ENCODE measurements around the gene CAB39.

CAB39 gene

DNA sequence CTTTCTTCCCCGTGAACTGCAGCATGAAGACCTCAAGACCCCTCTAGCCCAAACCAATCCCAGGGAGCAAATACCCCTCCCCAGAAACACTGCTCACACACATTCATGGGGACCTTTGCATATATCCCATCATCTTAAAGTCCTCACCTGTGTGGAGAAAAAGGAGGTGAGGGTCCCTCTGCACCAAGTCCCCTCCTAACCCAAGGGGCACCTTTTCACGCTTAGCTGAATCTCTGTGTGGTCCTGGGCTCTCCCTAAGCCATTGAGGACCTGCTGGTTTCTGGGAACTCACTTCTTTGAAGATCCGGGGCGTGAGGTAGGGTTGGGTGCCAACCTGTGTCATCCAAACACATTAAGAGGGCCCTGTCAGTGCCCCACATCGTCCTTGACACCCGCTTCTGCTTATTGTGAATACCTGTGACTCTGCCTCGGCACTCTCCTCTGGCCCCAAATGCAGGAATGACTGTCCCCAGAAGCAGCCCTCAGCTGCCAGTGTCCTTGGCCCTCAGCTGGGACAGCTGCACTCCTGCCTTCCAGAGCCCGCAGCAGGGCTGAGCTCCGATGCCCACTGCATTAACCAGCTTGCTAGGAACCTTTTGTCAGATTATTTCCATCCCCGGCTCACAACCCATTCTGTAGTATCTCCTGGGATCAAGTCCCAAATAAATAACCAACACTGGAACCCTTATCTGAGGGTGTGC, 110.8 kb downstream of the CAB39 start:
- DNase-seq = no peak

DNA sequence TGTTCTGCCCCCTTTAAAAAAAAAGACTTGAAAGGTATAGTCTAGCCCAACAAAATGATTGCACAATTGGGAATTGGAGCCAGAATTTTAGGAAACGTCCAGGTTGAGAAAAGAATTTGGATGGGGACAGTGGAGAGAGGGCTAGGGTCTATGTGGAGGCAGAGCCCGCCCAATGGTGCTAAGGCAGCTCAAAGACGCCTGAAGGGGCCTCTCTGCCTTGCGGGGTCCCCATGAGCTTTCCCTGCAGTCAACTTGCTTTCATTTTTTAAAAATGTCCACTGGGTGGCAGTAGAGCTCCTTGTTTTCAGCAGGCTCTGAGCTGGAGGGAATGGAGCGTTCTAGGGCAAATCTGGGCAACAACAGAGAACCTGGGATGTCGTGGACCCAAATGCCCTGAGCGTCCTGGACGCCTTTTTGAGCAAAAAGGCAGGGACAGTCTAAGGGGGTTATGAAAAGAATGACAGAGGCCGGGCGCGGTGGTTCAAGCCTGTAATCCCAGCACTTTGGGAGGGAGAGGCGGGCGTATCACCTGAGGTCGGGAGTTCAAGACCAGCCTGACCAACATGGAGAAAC, 111.8 kb downstream of the CAB39 start:
- peak; percentile 65 for DNase-seq

DNA sequence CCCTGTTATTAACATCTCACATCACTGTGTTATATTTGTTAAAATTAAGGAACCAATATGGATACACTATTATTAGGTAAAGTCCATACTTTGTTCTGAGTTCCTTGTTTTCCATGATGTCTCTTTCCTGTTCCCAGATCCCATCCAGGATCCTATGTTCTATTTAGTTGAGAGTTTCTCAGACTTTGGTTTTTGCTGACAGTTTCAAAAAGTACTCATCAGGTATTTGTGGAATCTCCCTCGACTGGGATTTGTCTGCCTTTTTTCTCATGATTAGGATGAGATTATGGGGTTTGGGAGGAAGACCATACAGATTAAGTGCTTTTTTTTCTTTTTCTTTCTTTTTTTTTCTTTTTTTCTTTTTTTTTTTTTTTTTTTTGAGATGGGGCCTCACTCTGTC, 112.7 kb downstream of the CAB39 start:
- no peak for DNase-seq

DNA sequence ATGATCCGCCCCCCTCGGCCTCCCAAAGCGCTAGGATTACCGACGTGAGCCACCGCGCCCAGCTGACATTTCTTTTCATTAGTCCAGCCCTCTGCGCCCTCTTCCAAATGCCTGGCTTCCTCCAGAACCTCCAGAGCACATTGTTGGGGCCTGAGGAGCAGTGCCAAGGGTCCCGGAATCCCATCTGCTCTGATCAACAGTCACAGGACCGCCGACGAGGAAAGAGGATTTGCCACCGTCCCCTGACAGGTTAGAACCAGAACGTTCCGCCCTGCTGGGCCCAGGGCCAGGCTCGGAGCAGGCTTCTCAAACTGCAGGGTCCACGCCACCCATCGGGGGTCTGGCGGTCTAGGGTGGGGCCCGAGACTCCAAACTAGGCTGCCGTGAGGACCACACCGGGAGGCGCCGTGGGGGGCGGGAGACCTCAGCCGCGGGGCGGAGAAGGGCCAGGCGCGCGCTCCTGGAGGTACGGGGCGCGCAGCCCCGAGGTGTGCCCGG, 115.2 kb downstream of the CAB39 start:
- no peak for DNase-seq

- no peak for DNase-seq
Observed at GRCh38 chr2:230828272-230828961, 115.8 kb downstream of the CAB39 start.

DNA sequence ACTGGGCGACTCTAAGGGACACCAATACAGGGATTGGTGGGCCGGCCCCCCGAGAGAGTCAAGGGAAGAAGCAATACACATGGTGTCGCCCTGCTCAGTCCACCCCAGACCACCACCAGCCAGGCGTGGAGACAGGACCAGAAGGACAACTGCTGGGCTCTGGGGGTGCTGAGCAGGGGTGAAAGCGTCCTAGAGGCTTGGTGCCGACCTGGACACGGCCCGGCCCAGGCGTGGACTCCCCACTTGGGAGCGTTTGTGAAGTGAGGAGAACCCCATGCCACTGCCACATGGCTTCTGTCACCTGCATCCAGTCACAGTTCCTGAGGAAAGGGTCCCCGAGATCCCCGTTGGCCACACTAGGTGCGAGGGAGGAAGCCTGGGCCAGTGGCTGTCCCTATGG, 116.7 kb downstream of the CAB39 start:
- DNase-seq = no peak

- DNase-seq = no peak
Observed at GRCh38 chr2:230829959-230830358, 117.3 kb downstream of the CAB39 start.

- no peak for DNase-seq
Observed at GRCh38 chr2:230830428-230830827, 117.8 kb downstream of the CAB39 start.

GRCh38 chr2:230840301-230840700, 127.7 kb downstream of the CAB39 start:
- DNase-seq = no peak

- no peak for DNase-seq
Observed at GRCh38 chr2:230842473-230842872, 129.8 kb downstream of the CAB39 start.

GRCh38 chr2:230843132-230843531, 130.5 kb downstream of the CAB39 start:
- no peak for DNase-seq

DNA sequence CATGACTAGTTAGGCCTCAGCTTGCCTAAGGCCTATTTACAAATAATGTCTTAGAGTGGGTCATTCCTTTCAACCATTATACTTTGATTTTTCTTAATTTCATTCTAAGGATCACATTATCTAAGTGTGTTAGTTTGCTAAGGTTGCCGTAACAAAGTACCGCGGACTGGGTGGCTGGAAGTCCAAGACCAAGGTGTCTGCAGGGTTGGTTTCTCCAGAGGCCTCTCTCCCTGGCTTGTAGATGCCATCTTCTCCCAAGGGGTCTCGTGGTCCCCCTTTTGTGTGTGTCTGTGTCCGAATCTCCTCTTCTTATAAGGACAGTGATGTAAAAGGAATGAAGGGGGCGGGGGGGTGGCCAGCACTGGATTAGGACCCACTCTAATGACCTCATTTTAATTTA, 133.7 kb downstream of the CAB39 start:
- DNase-seq = no peak

GRCh38 chr2:230847883-230848388, 135.3 kb downstream of the CAB39 start:
- peak; percentile 84 for DNase-seq

- DNase-seq = no peak
Observed at GRCh38 chr2:230849633-230850357, 137.2 kb downstream of the CAB39 start.

DNA sequence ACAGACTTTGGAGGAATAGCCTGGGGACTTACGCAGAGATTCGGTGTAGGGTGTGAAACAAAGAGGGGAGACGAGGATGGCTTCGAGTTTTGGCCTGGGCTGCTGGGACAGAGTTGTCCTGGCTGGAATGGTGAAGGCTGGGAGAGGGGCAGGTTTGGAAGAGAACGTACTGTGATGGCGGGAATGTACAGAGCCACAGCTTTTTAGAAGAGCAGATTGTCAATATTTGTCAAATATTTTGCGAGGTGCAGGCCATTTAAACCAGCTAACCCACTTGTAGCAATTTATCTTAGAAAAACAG, 137.7 kb downstream of the CAB39 start:
- no peak for DNase-seq

DNA sequence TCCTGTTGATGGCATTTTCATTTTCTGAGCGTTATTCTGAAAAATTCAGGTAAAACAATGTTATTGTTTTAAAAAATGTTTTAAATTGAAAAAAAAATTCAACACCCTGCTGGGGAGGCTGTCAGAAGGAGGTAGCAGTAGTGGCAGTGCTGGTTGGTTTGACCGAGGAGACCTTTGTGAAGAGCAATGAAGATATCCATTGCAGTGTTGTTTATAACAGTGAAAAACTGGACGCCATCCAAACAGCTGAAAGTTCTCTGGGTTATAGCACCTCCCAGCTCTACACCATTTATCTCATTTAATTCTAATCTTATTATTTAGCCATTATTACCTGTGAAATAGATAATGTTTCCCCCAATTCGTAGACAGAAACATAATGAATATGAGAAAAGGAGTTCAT, 139.5 kb downstream of the CAB39 start:
- no peak for DNase-seq

GRCh38 chr2:230861552-230862255, 149.1 kb downstream of the CAB39 start:
- DNase-seq = no peak

- DNase-seq = no peak
Observed at GRCh38 chr2:230862292-230862691, 149.7 kb downstream of the CAB39 start.

DNA sequence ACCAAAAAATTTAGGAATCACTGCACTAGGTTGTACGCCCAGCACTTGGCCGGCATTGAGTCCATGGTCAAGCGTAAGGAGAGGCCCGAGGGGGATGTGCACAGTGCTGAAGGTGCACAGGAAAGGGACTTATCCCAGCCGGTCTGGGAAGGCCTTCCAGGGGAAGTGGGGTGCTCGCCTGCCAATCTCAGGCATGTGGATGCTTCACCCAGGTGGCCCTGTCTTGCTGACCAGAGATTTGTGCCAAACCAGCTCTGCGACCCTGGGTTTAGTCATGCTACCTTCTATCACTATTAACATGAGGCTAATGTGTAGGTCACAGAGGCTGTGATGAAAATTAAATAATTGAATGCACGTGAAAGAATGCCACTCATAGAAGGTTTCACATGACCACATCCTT, 150.4 kb downstream of the CAB39 start:
- no peak for DNase-seq

- DNase-seq = no peak
Observed at GRCh38 chr2:230863442-230864121, 150.9 kb downstream of the CAB39 start.

DNA sequence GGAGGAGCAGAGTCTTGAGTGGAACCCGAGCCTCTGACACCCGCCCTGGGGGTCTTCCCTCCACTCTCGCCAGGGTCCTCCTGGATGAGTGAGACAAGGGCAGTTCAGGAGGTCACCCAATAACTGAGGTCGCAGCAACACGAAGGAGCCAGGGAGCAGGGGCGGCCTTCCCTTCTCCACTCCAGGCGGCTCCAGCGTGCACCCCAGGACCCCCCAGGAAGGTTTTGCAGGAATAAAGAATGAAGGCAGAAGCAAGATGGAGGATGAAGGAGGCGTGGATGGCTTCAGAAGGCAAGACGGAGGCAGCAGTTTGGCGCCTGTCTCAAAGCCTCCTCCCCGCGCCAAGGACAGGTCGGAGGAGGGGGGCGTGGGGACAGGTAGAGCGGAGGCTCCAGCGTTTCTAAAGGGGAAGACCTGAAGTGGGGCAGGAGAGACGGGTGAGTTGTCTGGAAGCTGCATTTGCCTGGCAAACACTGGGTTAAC, 151.5 kb downstream of the CAB39 start:
- no peak for DNase-seq

Data from right hindlimb (tissue), 1 donor.